Subcutaneous adipose tissue (tissue), 4 donors: ENCODE data around the gene FIGNL2. TPM values are rescaled to one million over a fixed set of nuclear protein-coding genes. Genes with fewer than 3 reads are reported as not detected.

ENCODE experiments used
- CTCF ChIP-seq: fragments of 450-650 bp; IDR thresholded peaks from one replicate; pipeline ENCODE4 v1.5.1; 2016; ENCODE audit warnings: low read depth, mild to moderate bottlenecking, control low read depth, antibody characterized with exemption, moderate library complexity
- total RNA-seq, 4 donors: library from RNA; depleted of rRNA; stranded (reverse); fragments of >200 nt; gene quantifications; one replicate each; pipeline ENCODE4 v1.1.0, GENCODE V29; 2016

Gene FIGNL2
- total RNA-seq, 4 donors from 2014 or later: 0.16 to 1.1 (median 0.37) TPM

GRCh38 chr12:51863363-51863932, 14.9 kb upstream of the FIGNL2 start:
- TF ChIP-seq CTCF: no peak

- TF ChIP-seq CTCF: no peak
These were observed 14.4 kb upstream of the FIGNL2 start for GRCh38 chr12:51862947-51863346.

GRCh38 chr12:51860986-51861385, 12.5 kb upstream of the FIGNL2 start:
- no peak for TF ChIP-seq CTCF

GRCh38 chr12:51855586-51856428, 7.3 kb upstream of the FIGNL2 start:
- no peak for TF ChIP-seq CTCF

- TF ChIP-seq CTCF: no peak
These were observed 4.1 kb upstream of the FIGNL2 start for GRCh38 chr12:51852404-51853137.

GRCh38 chr12:51851413-51852124, 3.1 kb upstream of the FIGNL2 start:
- no peak for TF ChIP-seq CTCF
